ENCODE results near the gene AEBP2. TPM values are rescaled to one million over a fixed set of nuclear protein-coding genes. Genes with fewer than 3 reads are reported as not detected.

AEBP2 gene
- total RNA-seq, 1 donor from 2014 or later, result 11.9 TPM

DNA sequence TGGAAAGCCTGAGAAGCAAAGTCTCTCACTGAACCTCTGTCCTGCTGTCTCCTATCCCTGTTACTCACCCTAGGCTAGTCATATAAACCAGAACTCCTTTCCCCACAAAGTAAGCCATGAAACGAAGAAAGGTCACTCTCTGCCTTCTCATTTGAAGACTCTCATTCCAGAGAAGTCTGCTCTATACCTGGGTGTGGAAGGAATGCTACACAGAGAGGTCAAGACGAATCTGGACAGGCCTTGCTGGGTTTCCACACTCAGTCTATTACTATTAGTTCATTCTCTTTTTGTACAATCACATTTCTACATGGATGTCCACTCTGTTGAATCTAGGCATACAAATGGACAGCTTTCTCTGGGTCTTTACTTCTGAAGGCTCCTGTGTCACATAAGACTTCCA is 2.4 kb upstream of the AEBP2 start:
- Histone ChIP-seq H3K27me3 (ENCODE audit: control insufficient read depth, insufficient read depth, low read length) (no peaks in the 10 kb centered on the region), H3K4me3 (ENCODE audit: low read depth, low read length) (no peak overlapping the region), H3K36me3 (ENCODE audit: control insufficient read depth, insufficient read depth, low read length) (no peaks in the 10 kb centered on the region)
- DNase-seq (ENCODE audit: low read depth), result no peak
- TF ChIP-seq, protein P1, sequence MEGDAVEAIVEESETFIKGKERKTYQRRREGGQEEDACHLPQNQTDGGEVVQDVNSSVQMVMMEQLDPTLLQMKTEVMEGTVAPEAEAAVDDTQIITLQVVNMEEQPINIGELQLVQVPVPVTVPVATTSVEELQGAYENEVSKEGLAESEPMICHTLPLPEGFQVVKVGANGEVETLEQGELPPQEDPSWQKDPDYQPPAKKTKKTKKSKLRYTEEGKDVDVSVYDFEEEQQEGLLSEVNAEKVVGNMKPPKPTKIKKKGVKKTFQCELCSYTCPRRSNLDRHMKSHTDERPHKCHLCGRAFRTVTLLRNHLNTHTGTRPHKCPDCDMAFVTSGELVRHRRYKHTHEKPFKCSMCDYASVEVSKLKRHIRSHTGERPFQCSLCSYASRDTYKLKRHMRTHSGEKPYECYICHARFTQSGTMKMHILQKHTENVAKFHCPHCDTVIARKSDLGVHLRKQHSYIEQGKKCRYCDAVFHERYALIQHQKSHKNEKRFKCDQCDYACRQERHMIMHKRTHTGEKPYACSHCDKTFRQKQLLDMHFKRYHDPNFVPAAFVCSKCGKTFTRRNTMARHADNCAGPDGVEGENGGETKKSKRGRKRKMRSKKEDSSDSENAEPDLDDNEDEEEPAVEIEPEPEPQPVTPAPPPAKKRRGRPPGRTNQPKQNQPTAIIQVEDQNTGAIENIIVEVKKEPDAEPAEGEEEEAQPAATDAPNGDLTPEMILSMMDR (IDR thresholded peaks at IDR 0.05; ENCODE audit: insufficient read depth, low read length, poor library complexity, severe bottlenecking), result no peak

GRCh38 chr12:19437996-19438395 is 1.3 kb upstream of the AEBP2 start:
- DNase-seq (ENCODE audit: low read depth), result no peak
- Histone ChIP-seq H3K36me3 (ENCODE audit: control insufficient read depth, insufficient read depth, low read length) (no peaks in the 10 kb centered on the region), H3K27me3 (ENCODE audit: control insufficient read depth, insufficient read depth, low read length) (no peaks in the 10 kb centered on the region), H3K4me3 (ENCODE audit: low read depth, low read length) (no peak overlapping the region)
- TF ChIP-seq, protein P1 (IDR thresholded peaks at IDR 0.05; ENCODE audit: insufficient read depth, low read length, poor library complexity, severe bottlenecking), result no peak

DNA sequence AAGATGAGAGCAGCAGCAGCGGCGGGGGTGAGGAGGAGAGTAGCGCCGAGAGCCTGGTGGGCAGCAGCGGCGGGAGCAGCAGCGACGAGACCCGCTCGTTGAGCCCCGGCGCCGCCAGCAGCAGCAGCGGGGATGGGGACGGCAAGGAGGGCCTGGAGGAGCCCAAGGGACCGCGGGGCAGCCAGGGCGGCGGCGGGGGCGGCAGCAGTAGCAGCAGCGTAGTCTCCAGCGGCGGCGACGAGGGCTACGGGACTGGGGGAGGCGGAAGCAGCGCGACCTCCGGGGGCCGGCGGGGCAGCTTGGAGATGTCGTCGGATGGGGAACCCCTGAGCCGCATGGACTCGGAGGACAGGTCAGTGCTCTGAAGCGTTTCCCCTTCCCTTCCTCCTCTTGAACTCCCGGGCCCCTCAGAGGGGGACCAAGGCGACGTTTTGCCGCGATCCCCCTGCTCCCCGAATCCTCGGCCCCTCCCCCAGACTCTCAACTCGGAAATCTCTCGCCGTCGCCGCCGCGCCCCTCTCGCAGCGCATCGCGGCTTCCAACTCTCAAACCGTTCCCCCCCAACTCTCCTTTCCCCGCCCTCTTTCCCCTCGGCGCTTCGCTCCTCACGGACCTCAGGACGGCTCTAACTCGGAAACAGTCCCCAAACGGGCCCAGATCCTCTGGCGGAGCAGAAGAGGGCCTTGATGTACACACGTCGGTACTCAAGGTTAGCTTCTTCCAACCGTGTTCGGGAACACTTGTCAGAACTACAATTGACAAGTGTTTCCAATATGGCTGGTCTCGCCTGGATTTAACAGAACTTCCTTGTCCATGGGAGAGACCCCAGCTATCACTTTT is 947 bp downstream of the AEBP2 start:
- Histone ChIP-seq H3K27me3 (ENCODE audit: control insufficient read depth, insufficient read depth, low read length) (no peaks in the 10 kb centered on the region), H3K36me3 (ENCODE audit: control insufficient read depth, insufficient read depth, low read length) (no peaks in the 10 kb centered on the region), H3K4me3 (ENCODE audit: low read depth, low read length) (peak overlapping the region; percentile 99)
- DNase-seq (ENCODE audit: low read depth), result no peak
- TF ChIP-seq, protein P1 (IDR thresholded peaks at IDR 0.05; ENCODE audit: insufficient read depth, low read length, poor library complexity, severe bottlenecking), result no peak

- no peaks in the 10 kb centered on the region for H3K27me3 ChIP-seq (ENCODE audit: control insufficient read depth, insufficient read depth, low read length)
- H3K4me3 ChIP-seq (ENCODE audit: low read depth, low read length), result peak overlapping the region; percentile 99
- no peak for DNase-seq (ENCODE audit: low read depth)
- TF ChIP-seq, protein P1 (IDR thresholded peaks at IDR 0.05; ENCODE audit: insufficient read depth, low read length, poor library complexity, severe bottlenecking), result no peak
- H3K36me3 ChIP-seq (ENCODE audit: control insufficient read depth, insufficient read depth, low read length), result no peaks in the 10 kb centered on the region
Observed at GRCh38 chr12:19440916-19441315, 1.6 kb downstream of the AEBP2 start.

DNA sequence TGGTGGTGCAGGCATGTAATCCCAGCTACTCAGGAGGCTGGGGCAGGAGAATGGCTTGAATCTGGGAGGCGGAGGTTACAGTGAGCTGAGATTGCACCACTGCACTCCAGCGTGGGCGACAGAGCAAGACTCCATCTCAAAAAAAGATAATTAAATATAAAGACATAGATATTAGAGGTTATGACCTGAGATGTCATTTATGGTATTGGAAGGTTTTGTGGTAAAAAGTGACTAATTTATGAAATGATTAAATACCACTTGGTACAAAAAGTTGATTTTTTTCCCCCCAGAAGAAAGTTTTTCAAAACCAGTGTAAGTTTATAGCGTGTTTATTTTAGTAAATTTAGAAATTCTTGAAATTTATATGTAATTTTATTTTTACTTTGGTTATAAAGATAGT is 4.3 kb downstream of the AEBP2 start:
- no peak for DNase-seq (ENCODE audit: low read depth)
- Histone ChIP-seq H3K36me3 (ENCODE audit: control insufficient read depth, insufficient read depth, low read length) (no peaks in the 10 kb centered on the region), H3K4me3 (ENCODE audit: low read depth, low read length) (no peak overlapping the region), H3K27me3 (ENCODE audit: control insufficient read depth, insufficient read depth, low read length) (no peaks in the 10 kb centered on the region)
- TF ChIP-seq, protein P1 (IDR thresholded peaks at IDR 0.05; ENCODE audit: insufficient read depth, low read length, poor library complexity, severe bottlenecking), result no peak

- Histone ChIP-seq H3K4me3 (ENCODE audit: low read depth, low read length) (no peak overlapping the region), H3K27me3 (ENCODE audit: control insufficient read depth, insufficient read depth, low read length) (no peaks in the 10 kb centered on the region), H3K36me3 (ENCODE audit: control insufficient read depth, insufficient read depth, low read length) (no peaks in the 10 kb centered on the region)
- TF ChIP-seq, protein P1 (IDR thresholded peaks at IDR 0.05; ENCODE audit: insufficient read depth, low read length, poor library complexity, severe bottlenecking), result no peak
- DNase-seq (ENCODE audit: low read depth), result no peak
Observed at GRCh38 chr12:19444097-19444496, 4.8 kb downstream of the AEBP2 start.

All from kidney epithelial cell (primary cell).